ENCODE measurements around the gene HDAC4. TPM values are rescaled to one million over a fixed set of nuclear protein-coding genes. Genes with fewer than 3 reads are reported as not detected.

HDAC4 gene
- total RNA-seq, 1 donor from 2014 or later, result 46.2 TPM

- H3K4me3 Mint-ChIP-seq (ENCODE audit: low read depth), result no peak overlapping the region
- TF ChIP-seq, protein P1, sequence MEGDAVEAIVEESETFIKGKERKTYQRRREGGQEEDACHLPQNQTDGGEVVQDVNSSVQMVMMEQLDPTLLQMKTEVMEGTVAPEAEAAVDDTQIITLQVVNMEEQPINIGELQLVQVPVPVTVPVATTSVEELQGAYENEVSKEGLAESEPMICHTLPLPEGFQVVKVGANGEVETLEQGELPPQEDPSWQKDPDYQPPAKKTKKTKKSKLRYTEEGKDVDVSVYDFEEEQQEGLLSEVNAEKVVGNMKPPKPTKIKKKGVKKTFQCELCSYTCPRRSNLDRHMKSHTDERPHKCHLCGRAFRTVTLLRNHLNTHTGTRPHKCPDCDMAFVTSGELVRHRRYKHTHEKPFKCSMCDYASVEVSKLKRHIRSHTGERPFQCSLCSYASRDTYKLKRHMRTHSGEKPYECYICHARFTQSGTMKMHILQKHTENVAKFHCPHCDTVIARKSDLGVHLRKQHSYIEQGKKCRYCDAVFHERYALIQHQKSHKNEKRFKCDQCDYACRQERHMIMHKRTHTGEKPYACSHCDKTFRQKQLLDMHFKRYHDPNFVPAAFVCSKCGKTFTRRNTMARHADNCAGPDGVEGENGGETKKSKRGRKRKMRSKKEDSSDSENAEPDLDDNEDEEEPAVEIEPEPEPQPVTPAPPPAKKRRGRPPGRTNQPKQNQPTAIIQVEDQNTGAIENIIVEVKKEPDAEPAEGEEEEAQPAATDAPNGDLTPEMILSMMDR (IDR thresholded peaks at IDR 0.05; ENCODE audit: unreplicated experiment), result no peak
- DNase-seq (ENCODE audit: low spot score, unreplicated experiment), result no peak
- H3K4me1 Mint-ChIP-seq (ENCODE audit: low read depth), result no peaks in the 10 kb centered on the region
- no peaks in the 10 kb centered on the region for H3K36me3 Mint-ChIP-seq (ENCODE audit: insufficient read depth)
- H3K27me3 Mint-ChIP-seq, result no peaks in the 10 kb centered on the region
- no peaks in the 10 kb centered on the region for H3K9me3 Mint-ChIP-seq (ENCODE audit: low read depth)
- no peak overlapping the region for H3K27ac Mint-ChIP-seq
Observed at GRCh38 chr2:239200646-239201530, 199.9 kb downstream of the HDAC4 start.

- H3K36me3 Mint-ChIP-seq (ENCODE audit: insufficient read depth), result no peaks in the 10 kb centered on the region
- H3K27me3 Mint-ChIP-seq, result no peaks in the 10 kb centered on the region
- H3K4me1 Mint-ChIP-seq (ENCODE audit: low read depth), result peaks cover 1% of the 10 kb centered on the region
- no peak for DNase-seq (ENCODE audit: low spot score, unreplicated experiment)
- H3K27ac Mint-ChIP-seq, result no peak overlapping the region
- TF ChIP-seq, protein P1 (IDR thresholded peaks at IDR 0.05; ENCODE audit: unreplicated experiment), result no peak
- H3K9me3 Mint-ChIP-seq (ENCODE audit: low read depth), result no peaks in the 10 kb centered on the region
- no peak overlapping the region for H3K4me3 Mint-ChIP-seq (ENCODE audit: low read depth)
Observed at GRCh38 chr2:239199041-239199768, 201.6 kb downstream of the HDAC4 start.

- H3K9me3 Mint-ChIP-seq (ENCODE audit: low read depth), result no peaks in the 10 kb centered on the region
- H3K4me1 Mint-ChIP-seq (ENCODE audit: low read depth), result peaks cover 1% of the 10 kb centered on the region
- H3K36me3 Mint-ChIP-seq (ENCODE audit: insufficient read depth), result no peaks in the 10 kb centered on the region
- no peak overlapping the region for H3K4me3 Mint-ChIP-seq (ENCODE audit: low read depth)
- no peak for DNase-seq (ENCODE audit: low spot score, unreplicated experiment)
- H3K27ac Mint-ChIP-seq, result no peak overlapping the region
- TF ChIP-seq, protein P1 (IDR thresholded peaks at IDR 0.05; ENCODE audit: unreplicated experiment), result no peak
- H3K27me3 Mint-ChIP-seq, result no peaks in the 10 kb centered on the region
Observed at GRCh38 chr2:239198221-239198620, 202.6 kb downstream of the HDAC4 start.

DNA sequence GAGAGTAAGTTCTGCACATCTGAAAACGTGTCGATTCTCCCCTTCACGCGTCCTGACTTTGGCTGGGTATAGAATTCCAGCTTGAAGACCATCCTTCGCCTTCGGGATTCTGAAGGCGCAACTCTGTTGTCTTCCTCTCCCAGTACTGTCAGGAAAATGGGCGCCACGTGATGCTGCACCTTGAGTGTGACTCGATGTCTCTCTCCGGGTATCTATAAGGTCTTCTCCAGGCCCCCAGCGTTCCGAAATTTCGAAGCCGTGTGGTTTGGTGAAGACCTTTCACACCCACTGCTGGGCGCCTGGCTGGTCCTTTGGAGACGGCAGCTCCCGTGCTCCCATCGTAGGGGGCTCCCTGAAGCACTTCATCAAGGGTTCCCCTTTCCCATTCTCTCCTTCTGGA, 203.7 kb downstream of the HDAC4 start:
- Mint-ChIP-seq H3K27me3 (no peaks in the 10 kb centered on the region), H3K4me1 (ENCODE audit: low read depth) (peaks cover 1% of the 10 kb centered on the region), H3K36me3 (ENCODE audit: insufficient read depth) (no peaks in the 10 kb centered on the region), H3K9me3 (ENCODE audit: low read depth) (no peaks in the 10 kb centered on the region), H3K4me3 (ENCODE audit: low read depth) (no peak overlapping the region), H3K27ac (no peak overlapping the region)
- TF ChIP-seq, protein P1 (IDR thresholded peaks at IDR 0.05; ENCODE audit: unreplicated experiment), result no peak
- DNase-seq (ENCODE audit: low spot score, unreplicated experiment), result no peak

DNA sequence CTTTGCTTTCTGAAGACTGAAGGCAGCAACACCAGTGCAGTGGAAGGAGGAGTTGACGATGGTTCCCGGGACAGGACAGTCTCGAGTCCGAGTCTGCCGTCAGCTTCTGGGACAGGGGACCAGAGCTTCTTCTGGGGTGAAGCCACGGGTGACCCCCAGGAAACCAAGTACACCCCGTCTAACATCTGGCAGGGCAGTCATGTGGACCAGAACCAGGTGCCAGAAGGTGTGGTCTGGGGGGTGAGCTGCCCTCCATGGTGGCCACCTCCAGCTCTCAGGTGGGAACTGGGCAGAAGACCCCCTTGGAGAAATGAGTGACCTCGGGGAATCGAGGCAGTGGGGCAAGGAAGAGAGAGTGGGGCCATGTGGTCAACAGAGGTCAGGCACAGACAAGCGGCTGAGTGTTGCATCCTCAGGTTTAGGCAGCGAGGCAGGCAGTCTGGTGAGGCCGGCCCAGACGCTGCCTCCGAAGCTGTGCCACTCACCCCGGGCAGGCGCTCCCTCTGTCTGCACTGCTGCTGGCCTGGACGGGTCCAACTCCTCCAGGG, 204.3 kb downstream of the HDAC4 start:
- TF ChIP-seq, protein P1 (IDR thresholded peaks at IDR 0.05; ENCODE audit: unreplicated experiment), result no peak
- DNase-seq (ENCODE audit: low spot score, unreplicated experiment), result no peak
- Mint-ChIP-seq H3K36me3 (ENCODE audit: insufficient read depth) (no peaks in the 10 kb centered on the region), H3K9me3 (ENCODE audit: low read depth) (no peaks in the 10 kb centered on the region), H3K4me1 (ENCODE audit: low read depth) (peaks cover 1% of the 10 kb centered on the region), H3K27me3 (no peaks in the 10 kb centered on the region), H3K4me3 (ENCODE audit: low read depth) (no peak overlapping the region), H3K27ac (no peak overlapping the region)
